GM21381 (cell line): ENCODE measurements around the gene TBCEL.
"Not testable (repeated sequence)": the region's sequence is repeated elsewhere in the genome, so short reads cannot be mapped to it uniquely, and the experiment has no call there.

ENCODE experiments used
- ATAC-seq: cut with Tn5 transposase; IDR thresholded peaks from one replicate; pipeline ENCODE4 v1.9.1; 2021; ENCODE audit warnings: mild to moderate bottlenecking, moderate library complexity; ENCODE audit not compliant: unreplicated experiment

TBCEL gene

GRCh38 chr11:121023848-121024751, at the start of gene TBCEL:
TSS of gene TBCEL (plus strand) at chr11:121024102. CDS start at chr11:121045691, 21,589 bp downstream.
- ATAC-seq, result peak; percentile 97

- no peak for ATAC-seq
Measured at GRCh38 chr11:120974466-120974865, 49.4 kb upstream of the TBCEL start.

GRCh38 chr11:120974965-120975364, 48.9 kb upstream of the TBCEL start:
- ATAC-seq, result no peak

- no peak for ATAC-seq
Measured at GRCh38 chr11:120977266-120978137, 46.4 kb upstream of the TBCEL start.

GRCh38 chr11:120978701-120979100, 45.2 kb upstream of the TBCEL start:
- no peak for ATAC-seq

- ATAC-seq, result peak; percentile 70
Measured at GRCh38 chr11:120985718-120986569, 38.0 kb upstream of the TBCEL start.

GRCh38 chr11:120988603-120989002, 35.3 kb upstream of the TBCEL start:
- ATAC-seq, result no peak

GRCh38 chr11:120991830-120992686, 31.8 kb upstream of the TBCEL start:
- ATAC-seq, result no peak

- no peak for ATAC-seq
Measured at GRCh38 chr11:120994091-120994859, 29.6 kb upstream of the TBCEL start.

- ATAC-seq, result no peak
Measured at GRCh38 chr11:120995184-120995583, 28.7 kb upstream of the TBCEL start.

- ATAC-seq, result no peak
Measured at GRCh38 chr11:120996973-120997372, 26.9 kb upstream of the TBCEL start.

GRCh38 chr11:120998581-120998980, 25.3 kb upstream of the TBCEL start:
- no peak for ATAC-seq

GRCh38 chr11:121004206-121004840, 19.6 kb upstream of the TBCEL start:
- ATAC-seq, result no peak

GRCh38 chr11:121006922-121007321, 17.0 kb upstream of the TBCEL start:
- no peak for ATAC-seq

- no peak for ATAC-seq
Measured at GRCh38 chr11:121008551-121008950, 15.4 kb upstream of the TBCEL start.

GRCh38 chr11:121012091-121012490, 11.8 kb upstream of the TBCEL start:
- ATAC-seq, result no peak

GRCh38 chr11:121018746-121019145, 5.2 kb upstream of the TBCEL start:
- no peak for ATAC-seq

GRCh38 chr11:121021718-121022117, 2.2 kb upstream of the TBCEL start:
- ATAC-seq, result not testable (repeated sequence)

GRCh38 chr11:121024989-121025388, 1.1 kb downstream of the TBCEL start:
- no peak for ATAC-seq
